Measurements from ENCODE around the gene PSMC4.

DNA sequence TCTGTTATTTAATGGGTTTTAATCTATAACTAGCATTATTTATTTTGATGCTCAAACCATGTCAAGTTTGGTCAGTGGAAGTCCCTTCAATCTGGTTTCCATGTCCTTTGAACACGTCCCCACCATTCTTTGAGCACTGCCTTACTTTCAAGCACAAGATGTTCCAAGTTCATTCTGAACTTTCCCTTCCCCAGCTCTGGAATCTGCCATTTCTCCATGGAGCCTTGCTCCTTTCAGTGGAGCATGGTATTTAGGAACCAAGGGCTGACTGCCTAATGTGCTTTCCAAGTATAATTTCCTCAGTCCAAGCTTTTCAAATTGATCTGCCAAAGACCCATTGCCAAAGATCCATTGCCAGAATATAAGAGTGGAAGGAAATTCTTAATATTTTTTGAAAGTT is 24.8 kb downstream of the PSMC4 start:
- TF ChIP-seq, protein P1, sequence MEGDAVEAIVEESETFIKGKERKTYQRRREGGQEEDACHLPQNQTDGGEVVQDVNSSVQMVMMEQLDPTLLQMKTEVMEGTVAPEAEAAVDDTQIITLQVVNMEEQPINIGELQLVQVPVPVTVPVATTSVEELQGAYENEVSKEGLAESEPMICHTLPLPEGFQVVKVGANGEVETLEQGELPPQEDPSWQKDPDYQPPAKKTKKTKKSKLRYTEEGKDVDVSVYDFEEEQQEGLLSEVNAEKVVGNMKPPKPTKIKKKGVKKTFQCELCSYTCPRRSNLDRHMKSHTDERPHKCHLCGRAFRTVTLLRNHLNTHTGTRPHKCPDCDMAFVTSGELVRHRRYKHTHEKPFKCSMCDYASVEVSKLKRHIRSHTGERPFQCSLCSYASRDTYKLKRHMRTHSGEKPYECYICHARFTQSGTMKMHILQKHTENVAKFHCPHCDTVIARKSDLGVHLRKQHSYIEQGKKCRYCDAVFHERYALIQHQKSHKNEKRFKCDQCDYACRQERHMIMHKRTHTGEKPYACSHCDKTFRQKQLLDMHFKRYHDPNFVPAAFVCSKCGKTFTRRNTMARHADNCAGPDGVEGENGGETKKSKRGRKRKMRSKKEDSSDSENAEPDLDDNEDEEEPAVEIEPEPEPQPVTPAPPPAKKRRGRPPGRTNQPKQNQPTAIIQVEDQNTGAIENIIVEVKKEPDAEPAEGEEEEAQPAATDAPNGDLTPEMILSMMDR (conservative IDR thresholded peaks at IDR 0.05 in 1 of 2, IDR thresholded peaks at IDR 0.05 in 1 of 2; ENCODE audit: extremely low read depth in 1 of 2, insufficient read depth in 1 of 2, low read depth in 1 of 2, low read length in 2 of 2) = no peak
- no peak for TF ChIP-seq EZH2 (IDR thresholded peaks at IDR 0.05; ENCODE audit: borderline replicate concordance, low read length)

Measured in mammary epithelial cell (primary cell).